OCI-M1 (cell line): ENCODE results near the gene IFNL3.
A peak's percentile ranks its signal among the peaks of the same experiment; 100 is the strongest.
"Not testable (repeated sequence)": the region's sequence is repeated elsewhere in the genome, so short reads cannot be mapped to it uniquely, and the experiment has no call there.

Experiments
- DNase-seq: peaks from one replicate; lab custom pipeline; 2025; lab: John Stamatoyannopoulos, UW

The IFNL3 gene

GRCh38 chr19:39253374-39254149 lies 8.8 kb upstream of the IFNL3 start:
- peak; percentile 30 for DNase-seq

GRCh38 chr19:39252458-39252857 lies 7.7 kb upstream of the IFNL3 start:
- peak; percentile 79 for DNase-seq

GRCh38 chr19:39251846-39252245 lies 7.0 kb upstream of the IFNL3 start:
- DNase-seq: peak; percentile 51

- no peak for DNase-seq
These were observed 6.3 kb upstream of the IFNL3 start for GRCh38 chr19:39251081-39251480.

- peak; percentile 28 for DNase-seq
These were observed 4.0 kb upstream of the IFNL3 start, which contains the start of gene IFNL4 for GRCh38 chr19:39248806-39249205. Gene IFNL4 (minus strand): TSS chr19:39248856.

- no peak for DNase-seq
These were observed 3.2 kb upstream of the IFNL3 start for GRCh38 chr19:39247701-39248664.

- no peak for DNase-seq
These were observed 2.3 kb upstream of the IFNL3 start for GRCh38 chr19:39246951-39247669.

- DNase-seq: not testable (repeated sequence)
These were observed 360 bp upstream of the IFNL3 start for GRCh38 chr19:39245166-39245565.

- not testable (repeated sequence) for DNase-seq
These were observed 1.1 kb downstream of the IFNL3 start for GRCh38 chr19:39243741-39244140.

- no peak for DNase-seq
These were observed 4.4 kb downstream of the IFNL3 start for GRCh38 chr19:39240421-39240820.

- no peak for DNase-seq
These were observed 5.9 kb downstream of the IFNL3 start for GRCh38 chr19:39238944-39239343.

- DNase-seq: no peak
These were observed 6.6 kb downstream of the IFNL3 start for GRCh38 chr19:39238209-39238608.

GRCh38 chr19:39237200-39238184 lies 7.3 kb downstream of the IFNL3 start:
- DNase-seq: peak; percentile 55

- no peak for DNase-seq
These were observed 8.3 kb downstream of the IFNL3 start for GRCh38 chr19:39236527-39236926.

- DNase-seq: no peak
These were observed 12.1 kb downstream of the IFNL3 start for GRCh38 chr19:39232708-39233107.

- no peak for DNase-seq
These were observed 14.6 kb downstream of the IFNL3 start for GRCh38 chr19:39230096-39230764.

- DNase-seq: peak; percentile 21
These were observed 19.9 kb downstream of the IFNL3 start for GRCh38 chr19:39224910-39225309.

- DNase-seq: peak; percentile 27
These were observed 21.0 kb downstream of the IFNL3 start for GRCh38 chr19:39223703-39224279.

- DNase-seq: peak; percentile 20
These were observed 25.7 kb downstream of the IFNL3 start for GRCh38 chr19:39219108-39219507.
